Thoracic aorta (tissue), 2 donors: Measurements from ENCODE around the gene ADORA2B. TPM values are rescaled to one million over a fixed set of nuclear protein-coding genes. Genes with fewer than 3 reads are reported as not detected.

Source experiments
- ATAC-seq: fragments of 150-250 bp; one replicate; pipeline ENCODE4 v1.8.0; 2017; ENCODE audit warnings: low read depth; ENCODE audit not compliant: insufficient number of reproducible peaks, low FRiP score
- DNase-seq: peaks from one replicate; pipeline ENCODE4 v3.0.0-alpha.2; 2020; ENCODE audit warnings: low spot score
- H3K27ac ChIP-seq, 2 donors: fragments of 200-600 bp; sonication (generic); 1 replicate in 1 of 2; 2 replicates in 1 of 2; pipeline ENCODE4 v1.5.1; 2016; ENCODE audit warnings: mild to moderate bottlenecking in 2 of 2, moderate library complexity in 2 of 2
- H3K27me3 ChIP-seq: fragments of 200-600 bp; sonication (generic); replicated peaks from 2 replicates; pipeline ENCODE4 v1.6.0; 2016; ENCODE audit warnings: mild to moderate bottlenecking; ENCODE audit not compliant: insufficient read depth
- H3K36me3 ChIP-seq: fragments of 200-600 bp; sonication (generic); one replicate; pipeline ENCODE4 v1.5.1; 2016
- H3K4me1 ChIP-seq, 2 donors: fragments of 200-600 bp; sonication (generic); 1 replicate in 1 of 2; 2 replicates in 1 of 2; pipeline versions ENCODE4 v1.5.1 to v1.6.0; 2016; ENCODE audit warnings: low read depth in 2 of 2, mild to moderate bottlenecking in 1 of 2; ENCODE audit not compliant: control insufficient read depth in 1 of 2
- H3K4me3 ChIP-seq: fragments of 200-600 bp; sonication (generic); 2 replicates; pipeline ENCODE4 v1.5.1; 2016; ENCODE audit warnings: mild to moderate bottlenecking
- H3K9me3 ChIP-seq: fragments of 200-600 bp; sonication (generic); 2 replicates; pipeline ENCODE4 v1.5.1; 2016
- CTCF ChIP-seq: fragments of 200-600 bp; sonication (generic); IDR thresholded peaks from one replicate; pipeline ENCODE4 v1.5.1; 2019; ENCODE audit warnings: antibody characterized with exemption
- total RNA-seq, 2 donors: library from RNA; depleted of rRNA; stranded (reverse); fragments of >200 nt; gene quantifications; one replicate each; pipeline versions ENCODE4 v1.1.0 to v1.2.3, GENCODE V29; 2016

The ADORA2B gene
- total RNA-seq, 2 donors from 2014 or later = 1.6 TPM; not detected in 1

DNA sequence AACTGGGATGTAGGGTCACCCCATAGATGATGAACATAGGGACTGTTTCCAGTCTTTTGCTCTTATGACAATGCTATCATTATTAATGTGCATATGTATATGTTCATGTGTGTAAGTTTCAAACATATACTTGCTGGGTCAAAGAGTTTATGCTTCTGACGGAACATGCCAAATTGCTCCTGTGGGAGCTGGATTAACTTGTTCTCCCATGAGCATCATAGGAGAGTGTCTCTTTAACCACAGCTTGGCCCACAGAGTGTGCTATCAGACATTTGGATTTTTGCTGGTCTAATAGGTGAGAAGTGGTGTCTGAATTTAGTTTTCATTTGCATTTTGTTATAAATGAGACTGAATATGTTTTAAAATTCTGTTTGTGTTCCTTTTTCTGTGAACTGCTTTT, 22.3 kb upstream of the ADORA2B start:
- Histone ChIP-seq H3K4me1 (peaks cover 0 to 3% of the 10 kb centered on the region in 2 donors), H3K27me3 (no peaks in the 10 kb centered on the region), H3K4me3 (no peak overlapping the region), H3K9me3 (no peaks in the 10 kb centered on the region), H3K36me3 (no peaks in the 10 kb centered on the region), H3K27ac (no peak overlapping the region)
- no peak for ATAC-seq
- TF ChIP-seq CTCF = no peak
- DNase-seq = no peak

DNA sequence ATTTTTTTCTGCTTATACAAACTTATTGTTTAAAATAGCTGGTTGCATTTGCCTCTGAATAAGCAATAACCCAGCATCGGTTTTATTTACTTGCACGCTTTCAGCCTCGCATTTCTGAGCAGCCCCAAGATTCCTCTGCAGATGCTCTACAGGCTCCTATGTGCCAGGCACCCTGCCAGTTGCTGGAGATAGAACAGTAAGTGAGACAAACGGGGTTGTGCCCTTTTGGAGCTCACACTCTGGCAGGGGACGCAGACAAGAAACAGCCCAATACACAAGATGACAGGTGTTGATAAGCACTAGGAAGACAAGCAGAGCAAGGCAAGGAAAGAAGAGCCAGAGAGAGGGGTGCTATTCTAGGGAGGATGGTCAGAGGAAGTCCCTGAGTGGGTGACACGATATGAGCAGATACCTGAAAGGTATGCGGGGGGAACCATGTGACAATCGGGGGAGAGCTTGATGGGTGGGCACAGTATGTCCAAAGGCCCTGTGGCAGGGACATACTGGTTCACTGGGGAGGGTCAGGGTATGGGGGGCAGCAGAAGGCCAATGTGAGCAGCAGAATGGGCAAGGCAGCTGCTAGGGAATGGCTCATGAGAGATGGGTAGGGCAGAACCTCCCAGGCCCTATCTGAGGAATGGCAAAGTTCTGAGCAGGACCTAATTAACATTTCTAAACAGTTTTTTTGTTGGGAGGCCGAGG, 18.7 kb upstream of the ADORA2B start:
- Histone ChIP-seq H3K36me3 (no peaks in the 10 kb centered on the region), H3K27ac (no peak overlapping the region), H3K27me3 (no peaks in the 10 kb centered on the region), H3K4me3 (no peak overlapping the region), H3K4me1 (no peaks in the 10 kb centered on the region), H3K9me3 (no peaks in the 10 kb centered on the region)
- no peak for TF ChIP-seq CTCF
- ATAC-seq (no peak), DNase-seq (no peak)

DNA sequence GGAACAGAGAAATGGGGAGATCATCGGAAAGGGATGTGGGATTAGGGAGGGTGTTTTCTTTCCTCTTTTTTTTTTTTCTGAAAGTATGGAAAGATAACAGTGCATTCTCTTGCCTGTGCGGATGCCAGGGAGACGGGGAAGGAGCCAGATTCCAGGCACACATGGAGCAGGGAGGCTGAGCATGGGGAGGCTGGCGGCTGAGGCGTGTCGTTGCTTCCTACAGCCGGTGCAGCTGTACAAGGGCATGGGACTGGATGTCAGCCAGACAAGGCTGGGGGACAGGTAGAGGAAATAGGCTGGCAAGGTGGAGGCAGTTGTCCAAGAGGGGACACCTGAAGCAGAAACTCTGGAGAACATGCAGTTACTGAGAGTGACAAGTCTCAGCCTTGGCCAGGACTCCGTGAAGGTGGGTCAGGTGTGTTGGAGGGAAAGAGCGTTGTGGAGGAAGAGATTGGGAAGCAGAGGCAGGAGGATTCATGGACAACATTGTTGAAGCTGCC, 16.6 kb upstream of the ADORA2B start:
- TF ChIP-seq CTCF = no peak
- Histone ChIP-seq H3K4me1 (no peaks in the 10 kb centered on the region), H3K27me3 (no peaks in the 10 kb centered on the region), H3K9me3 (no peaks in the 10 kb centered on the region), H3K36me3 (no peaks in the 10 kb centered on the region), H3K27ac (no peak overlapping the region), H3K4me3 (no peak overlapping the region)
- DNase-seq = no peak
- no peak for ATAC-seq

- Histone ChIP-seq H3K27ac (no peak overlapping the region), H3K27me3 (no peaks in the 10 kb centered on the region), H3K9me3 (no peaks in the 10 kb centered on the region), H3K4me1 (no peaks in the 10 kb centered on the region), H3K36me3 (no peaks in the 10 kb centered on the region), H3K4me3 (no peak overlapping the region)
- DNase-seq (no peak), ATAC-seq (no peak)
- no peak for TF ChIP-seq CTCF
Observed at GRCh38 chr17:15929941-15930340, 15.0 kb upstream of the ADORA2B start.

DNA sequence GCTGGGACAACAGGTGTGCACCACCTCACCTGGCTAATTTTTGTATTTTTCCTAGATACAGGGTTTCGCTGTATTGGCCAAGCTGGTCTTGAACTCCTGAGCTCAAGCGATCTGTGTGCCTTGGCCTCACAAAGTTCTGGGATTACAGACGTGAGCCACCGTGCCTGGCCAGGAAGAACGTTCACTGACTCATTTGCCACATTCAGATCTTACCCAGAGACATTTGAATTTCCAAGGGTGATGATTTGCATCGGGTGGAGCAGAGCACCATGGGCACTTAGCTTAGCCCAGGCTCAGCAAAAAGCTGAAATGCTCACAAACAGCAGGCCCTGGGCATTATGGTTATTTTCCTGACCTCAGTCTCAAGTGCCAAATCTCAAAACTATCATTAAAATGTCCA, 14.5 kb upstream of the ADORA2B start:
- Histone ChIP-seq H3K4me3 (no peak overlapping the region), H3K9me3 (no peaks in the 10 kb centered on the region), H3K27me3 (no peaks in the 10 kb centered on the region), H3K4me1 (no peaks in the 10 kb centered on the region), H3K36me3 (no peaks in the 10 kb centered on the region), H3K27ac (no peak overlapping the region)
- ATAC-seq (no peak), DNase-seq (no peak)
- no peak for TF ChIP-seq CTCF
